K562 (cell line): ENCODE results near the gene ULBP2. TPM values are rescaled to one million over a fixed set of nuclear protein-coding genes. Genes with fewer than 3 reads are reported as not detected.

Source experiments
- CEBPB ChIP-seq: fragments of 450-650 bp; IDR thresholded peaks from 2 replicates; pipeline ENCODE4 v1.6.1; 2016; ENCODE audit warnings: missing genetic modification characterization, missing compliant biosample characterization
- E2F3 ChIP-seq: fragments of 250-450 bp; sonication (Bioruptor Pico); IDR thresholded peaks from 2 replicates; pipeline ENCODE4 v1.4.0; 2020; ENCODE audit warnings: mild to moderate bottlenecking
- ILF3 ChIP-seq: fragments of 450-650 bp; IDR thresholded peaks from 2 replicates; pipeline ENCODE4 v1.6.1; 2018; ENCODE audit warnings: antibody characterized with exemption, mild to moderate bottlenecking, moderate library complexity, borderline replicate concordance
- POLR2A ChIP-seq: fragments of 450-650 bp; conservative IDR thresholded peaks from 2 replicates; pipeline ENCODE4 v1.6.1; 2016
- RBM25 ChIP-seq: fragments of 200-400 bp; formaldehyde crosslinking; IDR thresholded peaks from 2 replicates; pipeline ENCODE4 v1.6.1; 2018; ENCODE audit warnings: low read length, low read depth, moderate library complexity; ENCODE audit not compliant: severe bottlenecking
- TBL1XR1 ChIP-seq, 2 experiments: IDR thresholded peaks; 2 replicates each; pipeline ENCODE4 v1.6.1; 2012; ENCODE audit warnings: improper control_type of control experiment in 2 of 2, low read length in 2 of 2, mild to moderate bottlenecking in 1 of 2
- TEAD4 ChIP-seq, 2 experiments: sonication (generic) in 1 of 2; formaldehyde crosslinking in 1 of 2; IDR thresholded peaks; 2 replicates each; pipeline versions ENCODE4 v1.6.1 to v1.8.0; 2012 to 2022; ENCODE audit warnings: borderline replicate concordance in 1 of 2, inconsistent platforms in 1 of 2, low read length in 1 of 2, mild to moderate bottlenecking in 1 of 2, missing genetic modification reagents in 1 of 2
- ZBTB7A ChIP-seq: IDR thresholded peaks from 2 replicates; pipeline ENCODE4 v1.6.1; 2011; ENCODE audit warnings: low read depth, mild to moderate bottlenecking, low read length, moderate library complexity, borderline replicate concordance; ENCODE audit not compliant: control insufficient read depth
- ZNF436 ChIP-seq: fragments of 250-450, 450-650 bp; sonication (Bioruptor Pico); formaldehyde crosslinking; IDR thresholded peaks from 2 replicates; pipeline ENCODE4 v1.7.0; 2020; ENCODE audit warnings: mild to moderate bottlenecking
- polyA plus RNA-seq, 8 experiments: library from polyadenylated mRNA; depleted of rRNA in 4 of 8; stranded (reverse) in 5 of 8; unstranded in 3 of 8; fragments of >200 nt; fragmentation: Nextera tagmentation in 2 of 8; fragmentation: Illumina TruSeq in 1 of 8; extraction: Ambion mirVana in 2 of 8; extraction: Trizol in 1 of 8; gene quantifications; 2 replicates each; pipeline versions ENCODE4 v1.2.1 to v1.2.3, GENCODE V29; 2011 to 2014; ENCODE audit warnings: inconsistent platforms in 1 of 8, missing spikeins in 1 of 8
- total RNA-seq, 7 experiments: library from RNA; depleted of rRNA in 6 of 7; stranded (reverse); fragments of >200 nt in 6 of 7; fragmentation: Illumina TruSeq in 2 of 7; extraction: Trizol in 2 of 7; gene quantifications; 2 replicates each; pipeline versions ENCODE4 v1.2.1 to v1.2.3, GENCODE V29; 2011 to 2021; ENCODE audit warnings: low replicate concordance in 1 of 7
- TF ChIP-seq, protein P1 (sequence below): sonication (generic); formaldehyde crosslinking; IDR thresholded peaks from 2 replicates; pipeline ENCODE4 v1.8.0; 2022; ENCODE audit warnings: mild to moderate bottlenecking, missing genetic modification reagents
- TF ChIP-seq, protein P2 (sequence below): sonication (generic); formaldehyde crosslinking; IDR thresholded peaks from 2 replicates; pipeline ENCODE4 v1.8.1; 2023; ENCODE audit warnings: mild to moderate bottlenecking, missing genetic modification reagents, moderate library complexity
- TF ChIP-seq, protein P3 (sequence below): fragments of 450-650 bp; formaldehyde crosslinking; conservative IDR thresholded peaks from 2 replicates; pipeline ENCODE4 v1.4.0; 2022; ENCODE audit warnings: mild to moderate bottlenecking, missing genetic modification characterization
- TF ChIP-seq, protein P4 (sequence below), 2 experiments: IDR thresholded peaks; 2 replicates each; pipeline ENCODE4 v1.6.1; 2012; ENCODE audit warnings: improper control_type of control experiment in 2 of 2, low read depth in 2 of 2, low read length in 2 of 2, borderline replicate concordance in 1 of 2

Gene ULBP2
- total and polyA plus RNA-seq, 9 of the 15 experiments (the other 6 are each of a cell fraction or from before 2014, with no cell fraction given): 0.50 to 5.3 (median 1.2) TPM

DNA sequence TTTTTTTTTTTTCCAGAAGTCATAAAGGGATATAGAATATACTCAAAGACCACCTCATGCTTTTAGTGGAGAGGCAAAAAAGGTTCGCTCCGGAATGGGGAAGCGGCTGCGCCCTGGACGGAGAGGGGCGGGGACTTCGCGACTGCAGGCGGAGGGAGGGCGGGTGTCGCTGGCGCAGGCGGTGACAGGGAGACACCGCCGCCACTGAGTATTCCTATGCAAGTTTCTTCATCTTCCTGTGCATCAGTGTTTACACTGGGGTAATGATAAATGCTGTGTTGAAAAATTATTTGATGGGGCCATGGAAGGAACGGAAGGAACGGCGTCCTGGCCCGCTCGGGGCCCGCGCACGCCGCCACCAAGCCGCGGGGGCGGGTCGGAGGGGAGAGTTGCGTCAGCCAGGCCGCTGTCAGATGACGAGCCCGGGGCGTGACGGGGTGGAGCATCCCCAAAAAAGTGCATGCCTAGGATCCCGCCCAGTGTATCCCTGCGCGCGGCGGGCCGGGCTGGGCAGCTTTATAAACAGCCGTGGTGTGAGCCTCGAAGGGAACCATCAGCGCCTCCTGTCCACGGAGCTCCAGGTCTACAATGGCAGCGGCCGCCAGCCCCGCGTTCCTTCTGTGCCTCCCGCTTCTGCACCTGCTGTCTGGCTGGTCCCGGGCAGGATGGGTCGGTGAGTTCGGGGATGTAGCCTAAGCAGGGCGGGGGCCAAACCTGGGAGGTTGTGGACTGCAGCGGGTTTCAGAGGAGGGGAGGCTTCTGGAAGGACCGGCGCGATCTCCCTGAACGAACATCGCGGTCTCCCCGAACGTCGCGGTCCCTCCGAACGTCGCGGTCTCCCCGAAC is 21.9 kb downstream of the ULBP2 start, which contains the start of gene ULBP1 (continued):
- TF ChIP-seq, protein P1, sequence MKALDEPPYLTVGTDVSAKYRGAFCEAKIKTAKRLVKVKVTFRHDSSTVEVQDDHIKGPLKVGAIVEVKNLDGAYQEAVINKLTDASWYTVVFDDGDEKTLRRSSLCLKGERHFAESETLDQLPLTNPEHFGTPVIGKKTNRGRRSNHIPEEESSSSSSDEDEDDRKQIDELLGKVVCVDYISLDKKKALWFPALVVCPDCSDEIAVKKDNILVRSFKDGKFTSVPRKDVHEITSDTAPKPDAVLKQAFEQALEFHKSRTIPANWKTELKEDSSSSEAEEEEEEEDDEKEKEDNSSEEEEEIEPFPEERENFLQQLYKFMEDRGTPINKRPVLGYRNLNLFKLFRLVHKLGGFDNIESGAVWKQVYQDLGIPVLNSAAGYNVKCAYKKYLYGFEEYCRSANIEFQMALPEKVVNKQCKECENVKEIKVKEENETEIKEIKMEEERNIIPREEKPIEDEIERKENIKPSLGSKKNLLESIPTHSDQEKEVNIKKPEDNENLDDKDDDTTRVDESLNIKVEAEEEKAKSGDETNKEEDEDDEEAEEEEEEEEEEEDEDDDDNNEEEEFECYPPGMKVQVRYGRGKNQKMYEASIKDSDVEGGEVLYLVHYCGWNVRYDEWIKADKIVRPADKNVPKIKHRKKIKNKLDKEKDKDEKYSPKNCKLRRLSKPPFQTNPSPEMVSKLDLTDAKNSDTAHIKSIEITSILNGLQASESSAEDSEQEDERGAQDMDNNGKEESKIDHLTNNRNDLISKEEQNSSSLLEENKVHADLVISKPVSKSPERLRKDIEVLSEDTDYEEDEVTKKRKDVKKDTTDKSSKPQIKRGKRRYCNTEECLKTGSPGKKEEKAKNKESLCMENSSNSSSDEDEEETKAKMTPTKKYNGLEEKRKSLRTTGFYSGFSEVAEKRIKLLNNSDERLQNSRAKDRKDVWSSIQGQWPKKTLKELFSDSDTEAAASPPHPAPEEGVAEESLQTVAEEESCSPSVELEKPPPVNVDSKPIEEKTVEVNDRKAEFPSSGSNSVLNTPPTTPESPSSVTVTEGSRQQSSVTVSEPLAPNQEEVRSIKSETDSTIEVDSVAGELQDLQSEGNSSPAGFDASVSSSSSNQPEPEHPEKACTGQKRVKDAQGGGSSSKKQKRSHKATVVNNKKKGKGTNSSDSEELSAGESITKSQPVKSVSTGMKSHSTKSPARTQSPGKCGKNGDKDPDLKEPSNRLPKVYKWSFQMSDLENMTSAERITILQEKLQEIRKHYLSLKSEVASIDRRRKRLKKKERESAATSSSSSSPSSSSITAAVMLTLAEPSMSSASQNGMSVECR: peak; percentile 76
- TF ChIP-seq ILF3: no peak
- TF ChIP-seq TBL1XR1 (IDR thresholded peaks at IDR 0.05; ENCODE audit: low read length in 2 of 2): peak in 1 of 2 experiments; percentile 42; a peak in 1 of 4 replicates
- TF ChIP-seq RBM25: no peak
- TF ChIP-seq, protein P2, sequence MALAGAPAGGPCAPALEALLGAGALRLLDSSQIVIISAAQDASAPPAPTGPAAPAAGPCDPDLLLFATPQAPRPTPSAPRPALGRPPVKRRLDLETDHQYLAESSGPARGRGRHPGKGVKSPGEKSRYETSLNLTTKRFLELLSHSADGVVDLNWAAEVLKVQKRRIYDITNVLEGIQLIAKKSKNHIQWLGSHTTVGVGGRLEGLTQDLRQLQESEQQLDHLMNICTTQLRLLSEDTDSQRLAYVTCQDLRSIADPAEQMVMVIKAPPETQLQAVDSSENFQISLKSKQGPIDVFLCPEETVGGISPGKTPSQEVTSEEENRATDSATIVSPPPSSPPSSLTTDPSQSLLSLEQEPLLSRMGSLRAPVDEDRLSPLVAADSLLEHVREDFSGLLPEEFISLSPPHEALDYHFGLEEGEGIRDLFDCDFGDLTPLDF: peak; percentile 82
- TF ChIP-seq ZNF436: no peak
- TF ChIP-seq, protein P3, sequence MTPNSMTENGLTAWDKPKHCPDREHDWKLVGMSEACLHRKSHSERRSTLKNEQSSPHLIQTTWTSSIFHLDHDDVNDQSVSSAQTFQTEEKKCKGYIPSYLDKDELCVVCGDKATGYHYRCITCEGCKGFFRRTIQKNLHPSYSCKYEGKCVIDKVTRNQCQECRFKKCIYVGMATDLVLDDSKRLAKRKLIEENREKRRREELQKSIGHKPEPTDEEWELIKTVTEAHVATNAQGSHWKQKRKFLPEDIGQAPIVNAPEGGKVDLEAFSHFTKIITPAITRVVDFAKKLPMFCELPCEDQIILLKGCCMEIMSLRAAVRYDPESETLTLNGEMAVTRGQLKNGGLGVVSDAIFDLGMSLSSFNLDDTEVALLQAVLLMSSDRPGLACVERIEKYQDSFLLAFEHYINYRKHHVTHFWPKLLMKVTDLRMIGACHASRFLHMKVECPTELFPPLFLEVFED (CRISPR knock-in tag): no peak
- peak; percentile 99 for TF ChIP-seq CEBPB
- peak; percentile 76 for TF ChIP-seq POLR2A
- TF ChIP-seq ZBTB7A: peak; percentile 27; the same call in 1 of the 2 replicates
- peak; percentile 44; the same call in 1 of the 2 replicates for TF ChIP-seq E2F3 (CRISPR knock-in tag)
- TF ChIP-seq TEAD4 (IDR thresholded peaks at IDR 0.05; ENCODE audit: low read length): peak; percentile 29
- no peak for TF ChIP-seq TEAD4 (CRISPR knock-in tag; IDR thresholded peaks at IDR 0.05; ENCODE audit: borderline replicate concordance)
- TF ChIP-seq, protein P4, sequence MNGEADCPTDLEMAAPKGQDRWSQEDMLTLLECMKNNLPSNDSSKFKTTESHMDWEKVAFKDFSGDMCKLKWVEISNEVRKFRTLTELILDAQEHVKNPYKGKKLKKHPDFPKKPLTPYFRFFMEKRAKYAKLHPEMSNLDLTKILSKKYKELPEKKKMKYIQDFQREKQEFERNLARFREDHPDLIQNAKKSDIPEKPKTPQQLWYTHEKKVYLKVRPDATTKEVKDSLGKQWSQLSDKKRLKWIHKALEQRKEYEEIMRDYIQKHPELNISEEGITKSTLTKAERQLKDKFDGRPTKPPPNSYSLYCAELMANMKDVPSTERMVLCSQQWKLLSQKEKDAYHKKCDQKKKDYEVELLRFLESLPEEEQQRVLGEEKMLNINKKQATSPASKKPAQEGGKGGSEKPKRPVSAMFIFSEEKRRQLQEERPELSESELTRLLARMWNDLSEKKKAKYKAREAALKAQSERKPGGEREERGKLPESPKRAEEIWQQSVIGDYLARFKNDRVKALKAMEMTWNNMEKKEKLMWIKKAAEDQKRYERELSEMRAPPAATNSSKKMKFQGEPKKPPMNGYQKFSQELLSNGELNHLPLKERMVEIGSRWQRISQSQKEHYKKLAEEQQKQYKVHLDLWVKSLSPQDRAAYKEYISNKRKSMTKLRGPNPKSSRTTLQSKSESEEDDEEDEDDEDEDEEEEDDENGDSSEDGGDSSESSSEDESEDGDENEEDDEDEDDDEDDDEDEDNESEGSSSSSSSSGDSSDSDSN (IDR thresholded peaks at IDR 0.05; ENCODE audit: borderline replicate concordance in 1 of 2, low read depth in 2 of 2, low read length in 2 of 2): 0 out of 4 replicates have a peak, but pooled peaks of 1 of the 2 experiments have one; percentile 15
